T-helper 2 cell treated with Interferon-gamma antibody and Interleukin-4, amounts not matched to agents 5 μg/mL and 100 μg/mL, for 36 hours (primary cell): ENCODE measurements around the gene RBFOX2.
"Not testable (repeated sequence)": the region's sequence is repeated elsewhere in the genome, so short reads cannot be mapped to it uniquely, and the experiment has no call there.

Experiments used
- DNase-seq: peaks from one replicate; pipeline ENCODE4 v3.0.0; 2021; ENCODE audit warnings: low spot score
- H3K27ac Mint-ChIP-seq: one replicate; pipeline ENCODE4 v1.8.0; 2021; ENCODE audit warnings: mild to moderate bottlenecking, mixed read lengths
- H3K27me3 Mint-ChIP-seq: one replicate; pipeline ENCODE4 v1.8.0; 2021; ENCODE audit warnings: low read depth, mixed read lengths
- H3K36me3 Mint-ChIP-seq: one replicate; pipeline ENCODE4 v1.8.0; 2021; ENCODE audit warnings: low read depth, mixed read lengths
- H3K4me1 Mint-ChIP-seq: one replicate; pipeline ENCODE4 v1.8.0; 2021; ENCODE audit warnings: low read depth, mixed read lengths
- H3K4me3 Mint-ChIP-seq: one replicate; pipeline ENCODE4 v1.8.0; 2022; ENCODE audit warnings: mild to moderate bottlenecking, moderate library complexity, mixed read lengths
- H3K9me3 Mint-ChIP-seq: one replicate; pipeline ENCODE4 v1.8.0; 2021; ENCODE audit warnings: mixed read lengths

Gene RBFOX2

GRCh38 chr22:36027579-36027934 is 1.1 kb downstream of the RBFOX2 start:
- Mint-ChIP-seq H3K27ac (peak overlapping the region; percentile 8), H3K4me3 (peak overlapping the region; percentile 79), H3K36me3 (no peaks in the 10 kb centered on the region), H3K4me1 (peaks cover 11% of the 10 kb centered on the region), H3K27me3 (peaks cover 42% of the 10 kb centered on the region), H3K9me3 (no peaks in the 10 kb centered on the region)
- DNase-seq: no peak

- Mint-ChIP-seq H3K36me3 (no peaks in the 10 kb centered on the region), H3K9me3 (no peaks in the 10 kb centered on the region), H3K4me3 (peak overlapping the region; percentile 13), H3K27ac (no peak overlapping the region), H3K27me3 (peaks cover 37% of the 10 kb centered on the region), H3K4me1 (peaks cover 16% of the 10 kb centered on the region)
- no peak for DNase-seq
These were observed 1.9 kb downstream of the RBFOX2 start for GRCh38 chr22:36026741-36027140.

GRCh38 chr22:36022697-36023096 is 5.9 kb downstream of the RBFOX2 start:
- H3K27me3 Mint-ChIP-seq: peaks cover 21% of the 10 kb centered on the region
- no peak overlapping the region for H3K27ac Mint-ChIP-seq
- peaks cover 9% of the 10 kb centered on the region for H3K4me1 Mint-ChIP-seq
- H3K9me3 Mint-ChIP-seq: no peaks in the 10 kb centered on the region
- no peak overlapping the region for H3K4me3 Mint-ChIP-seq
- H3K36me3 Mint-ChIP-seq: no peaks in the 10 kb centered on the region
- DNase-seq: no peak

- peaks cover 18% of the 10 kb centered on the region for H3K27me3 Mint-ChIP-seq
- H3K36me3 Mint-ChIP-seq: no peaks in the 10 kb centered on the region
- DNase-seq: no peak
- peaks cover 5% of the 10 kb centered on the region for H3K4me1 Mint-ChIP-seq
- no peak overlapping the region for H3K27ac Mint-ChIP-seq
- no peaks in the 10 kb centered on the region for H3K9me3 Mint-ChIP-seq
- H3K4me3 Mint-ChIP-seq: no peak overlapping the region
These were observed 6.5 kb downstream of the RBFOX2 start for GRCh38 chr22:36022162-36022561.

GRCh38 chr22:36021606-36022153 is 6.9 kb downstream of the RBFOX2 start:
- Mint-ChIP-seq H3K36me3 (no peaks in the 10 kb centered on the region), H3K27me3 (peaks cover 15% of the 10 kb centered on the region), H3K4me3 (no peak overlapping the region), H3K9me3 (no peaks in the 10 kb centered on the region), H3K27ac (no peak overlapping the region), H3K4me1 (peaks cover 5% of the 10 kb centered on the region)
- DNase-seq: no peak

GRCh38 chr22:36020865-36021264 is 7.8 kb downstream of the RBFOX2 start:
- not testable (repeated sequence) for H3K9me3 Mint-ChIP-seq, H3K4me3 Mint-ChIP-seq, H3K27ac Mint-ChIP-seq, H3K4me1 Mint-ChIP-seq, H3K36me3 Mint-ChIP-seq, DNase-seq
- peaks cover 11% of the 10 kb centered on the region for H3K27me3 Mint-ChIP-seq

GRCh38 chr22:36017651-36018091 is 11.0 kb downstream of the RBFOX2 start:
- Mint-ChIP-seq H3K27me3 (peaks cover 6% of the 10 kb centered on the region), H3K4me3 (no peak overlapping the region), H3K4me1 (peaks cover 5% of the 10 kb centered on the region), H3K36me3 (no peaks in the 10 kb centered on the region), H3K9me3 (no peaks in the 10 kb centered on the region), H3K27ac (no peak overlapping the region)
- no peak for DNase-seq

GRCh38 chr22:36016684-36017083 is 11.9 kb downstream of the RBFOX2 start:
- H3K27me3 Mint-ChIP-seq: peaks cover 6% of the 10 kb centered on the region
- no peak overlapping the region for H3K27ac Mint-ChIP-seq
- H3K9me3 Mint-ChIP-seq: no peaks in the 10 kb centered on the region
- H3K36me3 Mint-ChIP-seq: no peaks in the 10 kb centered on the region
- no peaks in the 10 kb centered on the region for H3K4me1 Mint-ChIP-seq
- H3K4me3 Mint-ChIP-seq: no peak overlapping the region
- no peak for DNase-seq

- peaks cover 6% of the 10 kb centered on the region for H3K27me3 Mint-ChIP-seq
These were observed 12.7 kb downstream of the RBFOX2 start for GRCh38 chr22:36015811-36016529.

GRCh38 chr22:36015155-36015810 is 13.3 kb downstream of the RBFOX2 start:
- Mint-ChIP-seq H3K27me3 (peaks cover 6% of the 10 kb centered on the region), H3K9me3 (no peaks in the 10 kb centered on the region), H3K27ac (no peak overlapping the region), H3K4me1 (no peaks in the 10 kb centered on the region), H3K36me3 (no peaks in the 10 kb centered on the region), H3K4me3 (no peak overlapping the region)
- no peak for DNase-seq

More at GRCh38 chr22:36015811-36016529, 12.7 kb downstream of the RBFOX2 start:
- Mint-ChIP-seq H3K27ac (no peak overlapping the region), H3K4me3 (no peak overlapping the region), H3K36me3 (no peaks in the 10 kb centered on the region), H3K4me1 (no peaks in the 10 kb centered on the region), H3K9me3 (no peaks in the 10 kb centered on the region)
- DNase-seq: no peak

GRCh38 chr22:36014546-36015074 is 14.0 kb downstream of the RBFOX2 start:
- Mint-ChIP-seq H3K4me3 (no peak overlapping the region), H3K9me3 (no peaks in the 10 kb centered on the region), H3K27me3 (peaks cover 9% of the 10 kb centered on the region), H3K4me1 (no peaks in the 10 kb centered on the region), H3K27ac (no peak overlapping the region), H3K36me3 (no peaks in the 10 kb centered on the region)
- DNase-seq: no peak

GRCh38 chr22:36012332-36012731 is 16.3 kb downstream of the RBFOX2 start:
- no peak for DNase-seq
- no peaks in the 10 kb centered on the region for H3K4me1 Mint-ChIP-seq
- no peak overlapping the region for H3K4me3 Mint-ChIP-seq
- no peaks in the 10 kb centered on the region for H3K36me3 Mint-ChIP-seq
- H3K27me3 Mint-ChIP-seq: peaks cover 3% of the 10 kb centered on the region
- H3K9me3 Mint-ChIP-seq: no peaks in the 10 kb centered on the region
- no peak overlapping the region for H3K27ac Mint-ChIP-seq

GRCh38 chr22:36010882-36011281 is 17.7 kb downstream of the RBFOX2 start:
- H3K9me3 Mint-ChIP-seq: no peaks in the 10 kb centered on the region

GRCh38 chr22:36010090-36010489 is 18.5 kb downstream of the RBFOX2 start:
- no peaks in the 10 kb centered on the region for H3K4me1 Mint-ChIP-seq
- H3K9me3 Mint-ChIP-seq: no peaks in the 10 kb centered on the region
- no peak for DNase-seq
- H3K36me3 Mint-ChIP-seq: no peaks in the 10 kb centered on the region
- H3K27ac Mint-ChIP-seq: no peak overlapping the region
- H3K27me3 Mint-ChIP-seq: peaks cover 8% of the 10 kb centered on the region
- no peak overlapping the region for H3K4me3 Mint-ChIP-seq

More at GRCh38 chr22:36010882-36011281, 17.7 kb downstream of the RBFOX2 start:
- Mint-ChIP-seq H3K27me3 (peaks cover 8% of the 10 kb centered on the region), H3K36me3 (no peaks in the 10 kb centered on the region), H3K27ac (no peak overlapping the region), H3K4me3 (no peak overlapping the region), H3K4me1 (no peaks in the 10 kb centered on the region)
- DNase-seq: no peak
